ENCODE data around the gene OAF. TPM values are rescaled to one million over a fixed set of nuclear protein-coding genes. Genes with fewer than 3 reads are reported as not detected.

Gene OAF
- total and polyA plus RNA-seq, 9 of the 15 experiments (the other 6 are each of a cell fraction or from before 2014, with no cell fraction given), result 1.1 to 21.6 (median 7.5) TPM

GRCh38 chr11:120170741-120171261 lies 40.0 kb upstream of the OAF start (continued):
- TF ChIP-seq ZFPM2 (CRISPR knock-in tag; IDR thresholded peaks at IDR 0.05) (no peak), POLR2A (conservative IDR thresholded peaks at IDR 0.05) (no peak), POU5F1 (IDR thresholded peaks at IDR 0.05; ENCODE audit: borderline replicate concordance, low read depth, low read length, partially characterized antibody) (no peak)

GRCh38 chr11:120172054-120172911 lies 38.5 kb upstream of the OAF start:
- H3K4me2 ChIP-seq (ENCODE audit: insufficient read depth, low read length), result no peak overlapping the region
- no peaks in the 10 kb centered on the region for H3K9me3 ChIP-seq (replicated peaks; ENCODE audit: control insufficient read depth, insufficient read depth, low read depth, low read length)
- peaks cover 9% of the 10 kb centered on the region for H4K20me1 ChIP-seq (replicated peaks; ENCODE audit: control insufficient read depth, insufficient read depth, low read length)
- ATAC-seq, result peak; percentile 80
- no TSS peak for BruUV-seq (replicated peaks)
- 4% methylated on average over 24 of the region's 24 CpGs for WGBS (ENCODE audit: insufficient coverage, low coverage, missing lambda C conversion rate)
- no peaks in the 10 kb centered on the region for H3K9me1 ChIP-seq (ENCODE audit: control insufficient read depth, insufficient read depth, low read length)
- peaks cover 28 to 71% of the 10 kb centered on the region in 2 experiments; a peak in 4 of 5 replicates for H3K27me3 ChIP-seq (ENCODE audit: control insufficient read depth in 2 of 2, insufficient read depth in 2 of 2, low read length in 2 of 2)
- H3K27ac ChIP-seq (ENCODE audit: extremely low read depth, low read depth, low read length), result no peak overlapping the region
- no peak overlapping the region for H2AFZ ChIP-seq (ENCODE audit: low read depth, low read length)
- H3K9ac ChIP-seq (ENCODE audit: insufficient read depth in 1 of 2, low read depth in 2 of 2, low read length in 2 of 2), result no peak overlapping the region
- intact Hi-C loops (cut with micrococcal nuclease), result loop anchor here (1.0 kb wide), 2 partner anchors 57 to 131 kb away; no protein-coding TSS in a partner anchor
- in situ Hi-C loops (cut with MboI), result loop anchor here (5.0 kb wide), 2 partner anchors 55 to 130 kb away; no protein-coding TSS in a partner anchor
- ChIA-PET CTCF (ENCODE audit: low intra/inter-chr PET ratio) (interaction anchor here (0.5 to 3.5 kb wide), 8 partner anchors 58 to 512 kb away, joined by 3 to 44 read pairs (median 4); no protein-coding TSS in a partner anchor), POLR2A (interaction anchor here (0.6 kb wide), 1 partner anchor 78 kb away, joined by 3 read pairs; no protein-coding TSS in a partner anchor)
- H3K79me2 ChIP-seq (ENCODE audit: control insufficient read depth, insufficient read depth, low read length), result no peaks in the 10 kb centered on the region
- DNase-seq (ENCODE audit: extremely low read depth in 1 of 4, low spot score in 3 of 4), result peak; percentile 61 to 78 (median 72)
- FAIRE-seq, result peak; percentile 94
- no peaks in the 10 kb centered on the region for H3K36me3 ChIP-seq (ENCODE audit: control insufficient read depth, insufficient read depth, low read length)
- no peak overlapping the region for H3K4me3 ChIP-seq
- peaks cover 0 to 18% of the 10 kb centered on the region in 2 experiments; a peak in 2 of 5 replicates for H3K4me1 ChIP-seq (replicated peaks in 1 of 2; ENCODE audit: control insufficient read depth in 2 of 2, insufficient read depth in 2 of 2, low read length in 2 of 2)
- TF ChIP-seq ZNF280A (IDR thresholded peaks at IDR 0.05; ENCODE audit: low read depth, partially characterized antibody), result no peak
- no peak for TF ChIP-seq CBX1 (IDR thresholded peaks at IDR 0.05; ENCODE audit: low read depth)
- no peak for TF ChIP-seq RBM34 (IDR thresholded peaks at IDR 0.05; ENCODE audit: borderline replicate concordance, insufficient read depth, low read length)
- TF ChIP-seq ARID3A (IDR thresholded peaks at IDR 0.05; ENCODE audit: borderline replicate concordance, low read depth, low read length), result no peak
- no peak for TF ChIP-seq ZNF609 (CRISPR knock-in tag; IDR thresholded peaks at IDR 0.05; ENCODE audit: borderline replicate concordance)
- TF ChIP-seq ZZZ3 (IDR thresholded peaks at IDR 0.05), result no peak

Measured in K562 (cell line).